ENCODE results near the gene WNT11. TPM values are rescaled to one million over a fixed set of nuclear protein-coding genes. Genes with fewer than 3 reads are reported as not detected.

Gene WNT11
- total RNA-seq, 1 donor from 2014 or later: 22.8 TPM

- DNase-seq (ENCODE audit: low spot score in 2 of 2, unreplicated experiment in 2 of 2): peak in 1 of 2 experiments; percentile 56
- no peak for TF ChIP-seq CTCF (IDR thresholded peaks at IDR 0.05; ENCODE audit: unreplicated experiment)
- Mint-ChIP-seq H3K9me3 (no peaks in the 10 kb centered on the region), H3K4me1 (peaks cover 2% of the 10 kb centered on the region), H3K4me3 (peak overlapping the region; percentile 99), H3K27me3 (ENCODE audit: low read depth) (peaks cover 5% of the 10 kb centered on the region), H3K36me3 (no peaks in the 10 kb centered on the region), H3K27ac (peak overlapping the region; percentile 95)
Observed at GRCh38 chr11:76234416-76235232, 28.3 kb upstream of the WNT11 start.

GRCh38 chr11:76234021-76234415 lies 27.7 kb upstream of the WNT11 start:
- H3K27me3 Mint-ChIP-seq (ENCODE audit: low read depth): peaks cover 5% of the 10 kb centered on the region
- DNase-seq (ENCODE audit: low spot score in 2 of 2, unreplicated experiment in 2 of 2): no peak
- no peaks in the 10 kb centered on the region for H3K9me3 Mint-ChIP-seq
- H3K36me3 Mint-ChIP-seq: no peaks in the 10 kb centered on the region
- H3K4me3 Mint-ChIP-seq: peak overlapping the region; percentile 99
- no peak overlapping the region for H3K27ac Mint-ChIP-seq
- peaks cover 2% of the 10 kb centered on the region for H3K4me1 Mint-ChIP-seq
- no peak for TF ChIP-seq CTCF (IDR thresholded peaks at IDR 0.05; ENCODE audit: unreplicated experiment)

GRCh38 chr11:76233196-76233921 lies 27.1 kb upstream of the WNT11 start:
- Mint-ChIP-seq H3K4me1 (peaks cover 2% of the 10 kb centered on the region), H3K27ac (no peak overlapping the region), H3K27me3 (ENCODE audit: low read depth) (peaks cover 5% of the 10 kb centered on the region), H3K36me3 (no peaks in the 10 kb centered on the region), H3K9me3 (no peaks in the 10 kb centered on the region), H3K4me3 (peak overlapping the region; percentile 99)
- DNase-seq (ENCODE audit: low spot score in 2 of 2, unreplicated experiment in 2 of 2): no peak
- TF ChIP-seq CTCF (IDR thresholded peaks at IDR 0.05; ENCODE audit: unreplicated experiment): no peak

GRCh38 chr11:76232026-76232665 lies 25.8 kb upstream of the WNT11 start:
- peaks cover 2% of the 10 kb centered on the region for H3K4me1 Mint-ChIP-seq
- no peaks in the 10 kb centered on the region for H3K9me3 Mint-ChIP-seq
- H3K4me3 Mint-ChIP-seq: no peak overlapping the region
- peaks cover 5% of the 10 kb centered on the region for H3K27me3 Mint-ChIP-seq (ENCODE audit: low read depth)
- TF ChIP-seq CTCF (IDR thresholded peaks at IDR 0.05; ENCODE audit: unreplicated experiment): no peak
- no peak for DNase-seq (ENCODE audit: low spot score in 2 of 2, unreplicated experiment in 2 of 2)
- H3K36me3 Mint-ChIP-seq: no peaks in the 10 kb centered on the region
- no peak overlapping the region for H3K27ac Mint-ChIP-seq

GRCh38 chr11:76231121-76231738 lies 24.9 kb upstream of the WNT11 start:
- DNase-seq (ENCODE audit: low spot score in 2 of 2, unreplicated experiment in 2 of 2): no peak
- Mint-ChIP-seq H3K27ac (no peak overlapping the region), H3K4me3 (no peak overlapping the region), H3K4me1 (peaks cover 2% of the 10 kb centered on the region), H3K36me3 (no peaks in the 10 kb centered on the region), H3K27me3 (ENCODE audit: low read depth) (peaks cover 5% of the 10 kb centered on the region), H3K9me3 (no peaks in the 10 kb centered on the region)
- no peak for TF ChIP-seq CTCF (IDR thresholded peaks at IDR 0.05; ENCODE audit: unreplicated experiment)

Data from mesothelial cell of epicardium (in vitro differentiated cells).